ENCODE results near the gene SPACDR.

Gene SPACDR

DNA sequence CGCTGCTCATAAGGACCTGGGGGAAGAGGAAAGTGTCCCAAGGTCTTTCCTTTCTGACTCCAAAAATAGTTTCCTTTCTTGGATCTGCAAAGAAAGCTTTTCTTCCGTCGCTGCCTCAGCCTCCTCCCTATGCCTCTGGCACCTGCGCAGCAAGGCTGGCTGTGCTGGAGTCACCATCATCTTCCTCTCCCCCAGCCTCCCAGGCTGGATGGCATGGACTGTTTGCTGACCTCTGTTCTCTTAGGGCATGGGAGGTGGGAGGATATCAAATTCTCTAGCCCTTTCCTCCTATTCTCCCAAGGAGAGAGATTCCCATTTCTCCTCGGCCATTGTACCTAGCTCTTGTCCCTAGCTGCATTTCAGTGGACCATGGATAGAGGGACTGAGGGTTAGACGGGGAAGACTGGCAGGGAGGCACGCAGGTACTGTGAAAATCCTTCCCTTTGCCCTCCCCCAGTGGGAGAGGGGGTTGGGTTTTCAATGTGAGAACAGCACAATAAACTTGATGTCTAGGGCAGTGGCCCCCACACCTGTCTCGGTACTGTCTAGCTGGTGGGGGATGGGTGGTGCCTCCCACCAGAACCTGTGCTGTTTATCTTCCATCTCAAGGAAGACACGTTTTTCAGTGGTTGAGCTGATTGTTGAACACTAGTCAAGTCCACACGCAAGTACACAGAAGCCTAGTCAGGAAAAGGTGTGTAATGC lies 30.3 kb downstream of the SPACDR start:
- no peak for DNase-seq

DNA sequence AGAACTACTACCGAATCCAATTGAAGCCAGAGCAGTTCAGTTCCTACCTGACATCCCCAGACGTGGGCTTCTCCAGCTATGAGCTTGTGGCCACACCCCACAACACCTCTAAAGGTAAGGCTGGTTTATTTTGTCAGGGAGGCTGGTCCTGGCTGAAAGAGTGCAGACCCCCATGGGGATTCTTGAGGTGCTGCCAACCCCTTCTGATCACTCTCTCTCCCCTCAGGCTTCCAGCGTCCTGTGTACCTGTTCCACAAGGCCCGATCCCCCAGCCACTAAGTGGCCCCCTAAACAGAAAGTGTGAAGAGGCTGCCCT lies 30.8 kb downstream of the SPACDR start:
- DNase-seq = no peak

DNA sequence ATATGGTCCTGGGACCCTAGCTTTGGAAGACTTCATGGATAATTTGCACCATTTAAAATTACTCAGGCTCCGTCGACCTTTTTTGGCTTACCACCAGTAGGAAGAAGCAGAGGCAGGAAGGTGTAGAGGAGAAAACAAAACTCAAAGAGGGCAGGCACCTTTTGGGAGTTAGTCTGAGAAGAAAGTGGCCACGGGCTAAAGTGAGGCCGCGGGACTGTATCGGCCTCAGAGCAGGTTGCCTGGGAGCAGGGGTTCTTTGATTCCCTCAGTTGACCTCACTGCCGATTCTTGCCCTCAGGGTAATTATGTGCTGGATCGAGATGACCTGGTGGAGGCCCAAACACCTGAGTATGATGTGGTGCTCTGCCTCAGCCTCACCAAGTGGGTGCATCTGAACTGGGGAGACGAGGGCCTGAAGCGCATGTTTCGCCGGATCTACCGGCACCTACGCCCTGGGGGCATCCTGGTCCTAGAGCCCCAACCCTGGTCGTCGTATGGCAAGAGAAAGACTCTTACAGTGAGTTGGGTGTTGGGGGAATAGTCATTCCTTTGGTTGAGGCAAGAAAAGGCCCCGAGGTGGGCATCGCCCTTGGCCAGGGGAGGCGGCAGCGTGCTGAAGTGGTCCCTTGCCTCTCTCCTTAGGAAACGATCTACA lies 31.3 kb downstream of the SPACDR start:
- DNase-seq = no peak

DNA sequence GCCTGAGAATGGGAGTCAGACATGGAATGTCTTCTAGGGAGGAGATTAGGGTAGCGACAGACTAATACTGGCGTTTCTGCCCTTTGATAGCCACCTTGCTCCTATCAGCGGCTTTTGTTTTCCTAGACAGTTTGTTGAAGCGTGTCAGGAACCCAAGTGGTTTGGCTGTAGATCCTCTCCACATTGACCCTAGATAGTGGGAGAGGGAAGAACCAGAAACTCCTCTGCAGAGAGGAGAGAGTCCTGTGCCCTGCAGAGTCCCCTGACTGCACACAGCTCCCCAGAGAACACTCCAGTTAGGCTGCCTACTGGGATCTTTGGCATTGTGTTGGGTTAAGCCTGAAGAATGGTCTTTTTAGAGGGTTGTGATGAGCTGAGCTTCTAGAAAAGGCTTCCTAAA lies 32.0 kb downstream of the SPACDR start:
- no peak for DNase-seq

DNA sequence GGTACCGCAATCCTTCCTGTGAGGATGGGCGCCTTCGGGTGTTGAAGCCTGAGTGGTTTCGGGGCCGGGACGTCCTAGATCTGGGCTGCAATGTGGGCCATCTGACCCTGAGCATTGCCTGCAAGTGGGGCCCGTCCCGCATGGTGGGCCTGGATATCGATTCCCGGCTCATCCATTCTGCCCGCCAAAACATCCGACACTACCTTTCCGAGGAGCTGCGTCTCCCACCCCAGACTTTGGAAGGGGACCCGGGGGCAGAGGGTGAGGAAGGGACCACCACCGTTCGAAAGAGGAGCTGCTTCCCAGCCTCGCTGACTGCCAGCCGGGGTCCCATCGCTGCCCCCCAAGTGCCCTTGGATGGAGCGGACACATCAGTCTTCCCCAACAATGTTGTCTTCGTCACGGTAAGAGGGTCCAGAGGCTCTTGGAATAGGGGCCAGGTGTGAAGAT lies 32.7 kb downstream of the SPACDR start:
- no peak for DNase-seq

DNA sequence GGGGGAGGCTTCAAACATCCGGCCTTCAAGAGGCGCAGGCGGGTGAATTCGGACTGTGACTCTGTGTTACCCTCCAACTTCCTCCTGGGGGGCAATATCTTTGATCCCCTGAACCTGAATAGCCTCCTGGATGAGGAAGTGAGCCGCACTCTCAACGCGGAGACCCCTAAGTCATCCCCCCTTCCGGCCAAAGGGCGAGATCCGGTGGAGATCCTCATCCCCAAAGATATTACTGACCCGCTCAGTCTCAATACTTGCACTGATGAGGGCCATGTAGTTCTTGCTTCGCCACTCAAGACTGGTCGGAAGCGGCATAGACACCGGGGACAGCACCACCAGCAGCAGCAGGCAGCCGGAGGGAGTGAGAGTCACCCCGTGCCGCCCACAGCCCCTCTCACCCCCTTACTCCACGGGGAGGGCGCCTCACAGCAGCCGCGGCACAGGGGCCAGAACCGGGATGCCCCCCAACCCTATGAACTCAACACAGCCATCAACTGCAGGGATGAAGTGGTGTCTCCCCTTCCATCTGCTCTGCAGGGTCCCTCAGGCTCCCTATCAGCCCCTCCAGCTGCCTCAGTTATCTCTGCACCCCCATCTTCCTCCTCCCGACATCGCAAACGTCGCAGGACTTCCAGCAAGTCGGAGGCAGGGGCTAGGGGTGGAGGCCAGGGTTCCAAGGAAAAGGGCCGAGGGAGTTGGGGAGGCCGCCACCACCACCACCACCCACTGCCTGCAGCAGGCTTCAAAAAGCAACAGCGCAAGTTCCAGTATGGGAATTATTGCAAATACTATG lies 33.4 kb downstream of the SPACDR start:
- DNase-seq = no peak

DNA sequence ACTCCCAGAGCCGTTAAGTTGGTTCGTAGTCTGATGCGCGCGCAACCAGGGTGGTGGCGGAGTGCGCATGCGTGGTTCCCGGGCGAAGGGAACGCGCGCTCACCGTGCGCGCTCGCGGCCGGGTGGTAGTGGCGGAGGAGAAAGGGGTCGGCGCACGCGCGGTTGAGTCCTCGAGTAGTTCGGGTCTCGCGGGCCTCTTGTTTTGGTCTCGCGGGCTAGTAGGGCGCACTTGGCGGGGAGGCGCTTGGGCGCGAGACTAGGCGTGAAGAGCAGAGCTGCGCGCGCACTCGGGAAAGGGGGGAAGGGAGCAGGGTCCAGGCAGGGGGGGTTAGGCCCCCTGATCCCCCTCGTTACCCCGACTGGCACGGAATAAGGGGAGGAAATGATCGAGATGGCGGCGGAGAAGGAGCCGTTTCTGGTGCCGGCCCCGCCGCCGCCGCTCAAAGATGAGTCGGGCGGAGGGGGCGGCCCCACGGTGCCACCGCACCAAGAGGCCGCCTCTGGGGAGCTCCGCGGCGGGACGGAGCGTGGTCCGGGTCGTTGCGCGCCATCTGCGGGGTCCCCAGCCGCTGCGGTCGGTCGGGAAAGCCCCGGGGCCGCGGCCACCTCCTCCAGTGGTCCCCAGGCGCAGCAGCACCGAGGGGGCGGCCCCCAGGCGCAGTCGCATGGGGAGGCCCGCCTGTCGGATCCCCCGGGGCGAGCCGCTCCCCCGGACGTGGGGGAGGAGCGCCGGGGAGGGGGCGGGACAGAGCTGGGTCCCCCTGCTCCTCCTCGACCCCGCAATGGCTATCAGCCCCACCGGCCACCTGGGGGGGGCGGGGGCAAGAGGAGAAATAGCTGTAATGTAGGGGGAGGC lies 34.2 kb downstream of the SPACDR start, which contains the start of gene MEPCE:
TSS of gene MEPCE (plus strand) at position 195 of the 856 bp plus-strand sequence. CDS start at position 383, 188 bp downstream.
- DNase-seq = peak; percentile 95

DNA sequence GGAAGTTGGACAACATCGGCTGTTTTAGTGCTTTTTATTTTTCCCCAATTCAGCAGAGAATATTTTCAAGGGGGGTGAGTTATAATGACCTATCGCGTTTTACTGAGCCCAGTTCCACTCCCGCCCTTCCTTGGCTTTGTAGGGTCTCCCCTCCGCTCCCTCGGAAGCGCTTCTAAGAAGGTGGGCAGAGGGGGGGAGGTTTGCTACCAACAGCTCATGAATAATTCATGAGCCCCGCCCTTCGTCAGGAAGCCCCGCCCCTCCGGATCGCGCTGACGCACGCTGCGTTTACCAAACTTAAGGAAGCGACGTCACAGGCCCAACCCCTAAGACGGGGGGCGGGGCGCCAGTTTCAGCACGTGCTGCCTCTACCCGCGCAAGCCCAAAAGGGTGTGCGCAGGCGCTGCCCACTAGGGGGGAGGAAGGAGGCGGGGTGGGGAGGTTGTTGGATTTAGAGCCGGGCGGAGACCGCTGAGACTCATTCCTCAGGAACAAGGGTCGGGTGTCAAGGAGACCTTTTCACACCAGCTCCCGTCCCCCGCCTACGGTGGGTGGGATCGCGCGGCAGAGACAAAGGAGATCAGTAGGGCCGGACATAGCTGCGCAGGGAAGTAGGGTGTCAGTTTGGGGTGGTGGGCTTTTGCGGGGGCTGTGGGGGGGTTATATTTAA lies 35.0 kb downstream of the SPACDR start:
- peak; percentile 99 for DNase-seq

DNA sequence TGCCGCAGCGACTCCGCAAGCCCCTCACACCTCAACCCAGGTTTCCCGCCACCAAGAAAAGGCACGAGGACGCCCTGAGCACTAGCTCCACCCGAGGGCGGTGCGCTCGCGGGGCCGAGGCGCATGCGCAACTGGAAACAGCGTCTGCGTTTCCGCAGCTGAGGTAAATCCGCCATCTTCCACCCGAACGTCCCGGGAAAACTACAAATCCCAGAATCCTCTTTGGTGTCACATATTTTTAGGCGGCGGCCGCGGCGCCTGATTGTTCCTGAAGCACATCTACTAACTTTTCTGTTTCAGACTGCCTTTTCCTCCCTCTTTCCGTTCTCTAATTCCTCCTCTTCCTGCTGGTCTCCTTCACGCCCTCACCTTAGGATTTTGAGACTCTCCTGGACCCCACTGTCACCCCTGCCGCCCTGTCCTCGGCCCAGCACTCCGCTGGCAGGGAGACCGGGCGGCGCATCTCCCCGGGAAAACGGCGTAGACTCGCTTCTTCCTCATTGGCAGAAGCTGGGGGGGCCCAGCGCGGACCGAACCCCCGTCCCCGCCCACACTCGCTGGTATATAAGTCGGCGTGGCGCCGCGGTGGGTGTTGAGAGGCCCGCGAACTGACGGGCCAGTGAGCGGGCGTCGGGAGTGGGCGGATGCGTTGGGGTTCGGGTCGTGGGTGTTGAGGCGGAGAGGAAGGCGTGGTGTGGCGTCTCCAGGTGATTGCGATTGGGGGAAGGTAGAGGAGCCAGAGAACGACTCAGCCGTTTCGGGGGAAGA lies 35.7 kb downstream of the SPACDR start, which contains the start of gene ZCWPW1:
TSS of gene ZCWPW1 (minus strand) at position 505 of the 768 bp plus-strand sequence. CDS start 8,054 bp downstream, outside the sequence.
- peak; percentile 90 for DNase-seq

DNA sequence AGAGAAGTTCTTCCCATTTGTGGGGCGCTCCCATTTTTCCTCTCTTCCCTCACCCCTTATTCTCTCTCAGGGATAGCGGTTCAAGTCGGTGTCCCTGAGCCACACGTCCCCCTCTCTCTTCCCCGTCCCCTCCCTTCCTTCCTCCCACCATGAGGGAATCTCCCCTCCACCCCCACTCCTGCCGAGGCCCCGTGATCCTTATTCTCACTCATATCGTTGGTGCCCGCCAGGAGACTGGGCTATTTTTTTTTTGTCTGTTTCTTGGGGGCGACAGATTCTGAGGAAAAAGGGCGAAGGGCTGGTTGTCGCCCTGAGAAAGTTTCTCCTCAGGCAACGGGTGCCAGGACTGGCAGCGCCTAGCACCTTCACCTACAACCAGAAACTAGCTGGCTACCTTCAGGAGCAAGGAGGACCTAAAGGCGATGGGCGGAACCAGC lies 36.3 kb downstream of the SPACDR start:
- DNase-seq = no peak

DNA sequence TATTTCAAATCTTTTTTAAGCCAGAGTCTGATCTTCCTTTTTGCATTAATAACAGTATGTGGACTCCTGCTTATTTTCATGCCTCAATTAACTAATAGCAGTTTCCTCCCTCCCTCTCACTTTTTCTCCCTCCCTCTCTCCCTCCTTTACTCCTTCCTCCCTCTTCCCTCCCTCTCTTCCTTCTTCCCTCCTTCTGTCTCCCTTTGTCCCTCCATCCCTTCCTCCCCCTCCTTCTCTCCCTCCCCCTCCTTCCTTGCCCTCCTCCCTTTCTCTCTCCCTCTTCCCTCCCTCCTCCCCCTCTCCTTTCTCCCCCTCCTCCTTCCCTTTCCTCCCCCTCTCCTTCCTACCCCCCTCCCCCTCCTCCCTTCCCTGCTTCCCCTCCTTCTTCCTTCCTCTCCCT lies 37.5 kb downstream of the SPACDR start:
- DNase-seq = no peak

DNA sequence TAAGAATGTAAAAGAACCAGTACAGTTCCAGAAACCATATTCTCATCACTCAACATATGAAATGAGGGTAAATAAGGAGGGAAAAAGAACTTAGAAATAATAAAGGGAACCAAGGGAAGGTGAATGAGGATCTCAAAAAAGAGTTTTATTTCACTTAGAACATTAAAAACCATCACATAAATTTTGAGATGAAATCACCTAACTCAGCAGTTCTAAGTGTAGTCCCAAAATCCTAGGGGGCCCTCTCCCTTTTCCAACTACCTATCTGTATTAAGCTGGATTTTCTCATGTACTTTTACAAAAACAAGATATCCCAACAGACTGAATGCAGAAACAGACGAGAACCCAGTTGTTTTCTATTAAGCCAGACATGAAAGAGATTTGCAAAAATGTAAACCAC lies 38.7 kb downstream of the SPACDR start:
- no peak for DNase-seq

DNA sequence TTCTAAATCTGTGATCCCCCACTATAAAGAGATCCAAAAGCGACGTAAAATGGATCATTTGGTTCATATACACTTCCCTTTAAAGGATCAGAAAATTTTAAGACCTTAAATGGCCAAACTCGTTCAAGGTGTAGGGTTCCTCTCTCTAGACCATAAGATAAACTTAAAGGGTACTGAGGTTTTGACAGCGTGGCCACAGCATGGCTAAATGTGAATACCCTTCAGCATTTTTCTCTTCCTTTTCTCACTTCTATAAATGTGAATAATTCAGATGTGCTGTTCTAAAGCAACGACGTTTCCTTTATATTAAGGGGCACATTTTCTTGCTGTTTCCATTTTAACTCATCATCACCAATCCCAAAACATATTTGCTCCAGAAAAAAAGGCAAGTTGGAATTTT lies 40.7 kb downstream of the SPACDR start:
- no peak for DNase-seq

DNA sequence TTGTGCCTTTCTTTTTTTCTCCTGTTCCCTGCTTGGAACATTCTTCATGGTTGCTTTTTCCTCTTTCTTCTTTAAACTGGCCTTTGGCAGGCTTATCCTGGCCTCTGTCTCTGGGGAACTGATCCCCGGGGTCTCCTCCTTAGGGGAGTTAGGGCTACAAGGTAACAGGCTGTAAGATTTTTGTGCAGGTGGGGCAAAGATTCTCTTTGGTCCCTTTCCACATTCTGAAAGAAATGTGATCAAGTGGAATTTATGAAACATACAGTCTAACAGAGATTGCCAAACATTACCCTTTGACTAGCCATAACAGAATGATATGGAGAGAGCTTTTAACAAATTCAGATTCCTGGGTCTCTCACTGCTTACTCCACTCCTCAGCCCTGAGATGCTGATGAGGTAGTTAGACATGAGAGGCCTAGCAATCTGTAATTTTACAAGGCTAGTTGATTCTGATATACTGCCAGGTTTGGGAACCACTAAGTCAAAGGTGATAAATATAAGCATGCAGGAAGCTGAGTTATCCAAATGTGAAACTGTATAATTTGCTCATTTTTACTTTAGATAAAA lies 44.3 kb downstream of the SPACDR start:
- DNase-seq = no peak

DNA sequence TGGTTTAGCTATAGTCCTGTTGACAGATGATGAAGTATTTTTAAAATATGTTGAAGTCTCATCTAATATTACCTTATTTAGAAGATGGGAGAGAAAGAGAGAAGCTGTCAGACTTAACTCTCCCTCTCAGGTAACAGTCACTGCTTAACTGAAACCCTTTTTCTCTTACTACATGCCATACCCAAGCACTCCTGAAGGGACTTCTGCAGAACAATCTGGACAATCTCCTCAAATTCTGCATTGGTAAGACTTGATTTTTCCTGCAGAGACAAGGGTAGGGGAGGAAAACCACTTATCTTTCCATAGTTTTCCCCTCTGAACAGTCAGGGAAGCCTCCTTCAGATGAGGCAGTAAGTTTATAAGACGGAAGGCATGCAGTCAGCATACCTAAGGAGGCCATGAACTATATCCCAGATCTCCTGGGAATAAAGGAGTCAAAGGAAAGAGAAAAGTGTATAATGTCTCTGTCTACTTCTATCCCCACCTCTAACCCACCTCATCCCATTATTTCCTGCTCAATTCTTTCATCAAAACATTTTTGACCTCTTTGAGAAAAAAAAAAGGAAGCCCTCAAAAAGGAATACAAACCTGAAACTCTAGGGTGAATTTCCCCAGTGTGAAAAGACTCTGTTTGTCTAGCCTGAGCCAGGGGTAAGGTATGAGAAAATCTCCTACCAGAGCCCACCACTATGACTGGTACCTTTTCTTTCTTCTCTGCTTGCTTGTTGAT lies 45.0 kb downstream of the SPACDR start:
- no peak for DNase-seq

DNA sequence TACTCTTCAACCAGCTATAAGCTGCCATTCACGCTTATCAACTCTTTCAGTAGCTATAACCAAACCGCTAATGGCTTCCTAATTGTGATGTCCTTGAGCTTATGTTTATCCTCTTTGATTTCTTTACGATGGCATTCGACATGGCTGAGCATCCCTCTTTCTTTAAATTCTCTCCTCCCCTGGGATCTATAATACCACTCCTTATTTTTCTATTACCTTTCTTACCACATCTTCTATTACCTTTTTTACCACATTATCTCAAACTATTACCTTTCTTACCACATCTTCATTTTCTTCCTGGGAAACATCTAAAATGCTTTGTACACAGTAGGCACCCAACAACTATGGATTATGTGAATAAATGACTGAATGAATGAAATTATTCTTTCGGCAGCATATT lies 48.6 kb downstream of the SPACDR start:
- DNase-seq = no peak

DNA sequence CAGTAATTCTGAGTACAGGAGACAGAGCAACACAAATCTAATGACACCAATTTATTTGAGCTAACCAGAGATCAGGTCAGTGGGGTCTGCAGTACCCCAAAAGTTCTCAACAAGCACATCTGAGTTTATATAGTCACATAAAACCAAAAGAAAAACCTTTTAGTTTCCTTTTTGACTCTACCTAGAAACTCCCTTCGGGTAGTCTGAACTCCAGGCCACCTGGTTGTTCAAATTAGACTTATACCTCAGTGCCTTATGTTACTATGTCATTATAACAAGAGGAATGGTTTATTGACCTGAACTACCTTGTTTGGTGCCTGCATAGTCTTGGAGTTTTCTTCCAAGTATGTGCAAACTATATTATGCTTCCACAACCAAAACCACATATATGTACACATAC lies 50.2 kb downstream of the SPACDR start:
- DNase-seq = no peak

DNA sequence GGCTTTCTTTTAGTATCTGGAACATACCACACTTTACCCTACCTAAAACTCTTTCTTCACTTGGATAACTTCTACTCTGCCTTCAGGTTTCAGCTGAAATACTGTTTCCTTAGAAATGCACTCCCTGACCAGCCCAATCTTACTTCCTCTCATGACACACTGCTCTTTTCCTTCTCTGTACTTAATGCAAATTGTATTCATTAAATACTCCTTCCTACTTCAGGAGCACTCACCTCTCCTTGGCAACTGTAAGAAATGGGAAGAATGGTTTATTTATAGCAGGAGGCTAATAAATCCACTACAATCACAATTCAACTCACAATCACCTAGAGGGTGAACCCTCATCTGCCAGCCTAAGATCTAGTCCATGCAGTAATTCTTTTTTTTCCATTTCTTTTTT lies 50.7 kb downstream of the SPACDR start:
- no peak for DNase-seq

DNA sequence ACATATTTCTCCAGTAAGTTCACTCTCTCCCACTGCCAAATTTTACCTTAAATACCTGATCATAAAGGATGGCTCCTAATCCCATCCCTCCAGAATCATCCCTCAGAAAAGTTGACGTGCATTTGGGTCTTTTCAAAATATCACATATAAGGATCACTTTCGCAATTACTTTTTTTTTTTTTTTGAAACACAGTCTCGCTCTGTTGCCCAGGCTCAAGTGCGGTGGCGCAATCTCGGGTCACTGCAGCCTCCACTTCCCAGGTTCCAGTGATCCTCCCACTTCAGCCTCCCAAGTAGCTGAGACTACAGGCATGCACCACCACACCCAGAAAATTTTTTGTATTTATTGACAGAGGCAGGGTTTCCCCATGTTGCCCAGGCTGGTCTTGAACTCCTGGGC lies 53.0 kb downstream of the SPACDR start:
- DNase-seq = no peak

All from NCI-H2171 (cell line).